GM18951 (cell line): ENCODE measurements around the gene RNF150.

Source experiments
- POLR2A ChIP-seq: IDR thresholded peaks from 4 replicates; pipeline ENCODE4 v1.6.1; 2011; ENCODE audit warnings: mild to moderate bottlenecking; ENCODE audit not compliant: insufficient read length, insufficient read depth; ENCODE audit errors: extremely low read depth
- in situ Hi-C: fragments of 300-500 bp; cut with MboI; formaldehyde crosslinking; loops from one replicate; pipeline ENCODE4 v1.12.0; 2022; ENCODE audit warnings: low sequenced_read_pairs, mixed read lengths, inconsistent platforms; ENCODE audit not compliant: unreplicated experiment

Gene RNF150

GRCh38 chr4:141047228-141047884 lies 85.9 kb downstream of the RNF150 start:
- no peak for TF ChIP-seq POLR2A
- in situ Hi-C loops: no loop called here

DNA sequence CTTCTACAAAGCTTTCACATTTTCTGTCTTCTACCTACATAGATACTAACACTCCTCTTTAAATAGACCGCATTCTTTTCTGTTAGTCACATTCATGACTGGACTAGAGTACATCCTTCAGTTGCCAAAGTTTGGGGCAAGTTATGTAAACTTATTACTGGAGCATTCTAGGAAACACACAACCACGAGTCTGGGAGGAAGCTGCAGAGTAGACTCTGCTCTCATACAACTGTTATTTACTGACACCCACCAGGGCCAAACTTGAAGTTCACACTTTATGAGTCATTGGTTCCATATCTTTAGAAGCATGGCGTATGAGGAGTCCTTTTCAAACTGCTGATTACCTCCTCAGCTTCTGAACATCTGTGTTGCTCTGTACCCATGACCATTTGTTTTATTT lies 87.0 kb downstream of the RNF150 start:
- no peak for TF ChIP-seq POLR2A
- in situ Hi-C loops: no loop called here

- in situ Hi-C loops: no loop called here
- no peak for TF ChIP-seq POLR2A
These were observed 87.4 kb downstream of the RNF150 start for GRCh38 chr4:141045848-141046247.

- no peak for TF ChIP-seq POLR2A
- in situ Hi-C loops: no loop called here
These were observed 92.2 kb downstream of the RNF150 start for GRCh38 chr4:141041021-141041476.

DNA sequence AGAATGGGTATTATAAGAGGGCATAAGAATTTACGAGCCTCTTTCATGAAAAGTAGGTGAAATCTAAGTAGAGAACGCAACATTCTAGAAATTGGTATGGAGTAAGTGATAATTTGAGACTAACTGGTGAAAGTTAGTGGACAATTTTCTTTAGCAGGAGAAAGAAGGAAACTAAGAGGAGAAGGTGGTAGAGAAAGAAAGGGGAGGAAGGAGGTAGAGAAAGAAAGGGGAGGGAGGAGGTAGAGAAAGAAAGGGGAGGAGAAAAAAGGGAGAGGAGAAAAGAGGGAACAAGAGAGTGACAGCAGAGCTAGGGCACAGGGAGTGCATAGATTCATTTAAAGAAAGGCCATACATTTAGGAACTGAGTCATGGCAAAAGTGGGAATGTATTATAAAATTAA lies 94.1 kb downstream of the RNF150 start:
- in situ Hi-C loops: no loop called here
- no peak for TF ChIP-seq POLR2A

GRCh38 chr4:141038428-141038827 lies 94.8 kb downstream of the RNF150 start:
- TF ChIP-seq POLR2A: no peak
- in situ Hi-C loops: no loop called here

DNA sequence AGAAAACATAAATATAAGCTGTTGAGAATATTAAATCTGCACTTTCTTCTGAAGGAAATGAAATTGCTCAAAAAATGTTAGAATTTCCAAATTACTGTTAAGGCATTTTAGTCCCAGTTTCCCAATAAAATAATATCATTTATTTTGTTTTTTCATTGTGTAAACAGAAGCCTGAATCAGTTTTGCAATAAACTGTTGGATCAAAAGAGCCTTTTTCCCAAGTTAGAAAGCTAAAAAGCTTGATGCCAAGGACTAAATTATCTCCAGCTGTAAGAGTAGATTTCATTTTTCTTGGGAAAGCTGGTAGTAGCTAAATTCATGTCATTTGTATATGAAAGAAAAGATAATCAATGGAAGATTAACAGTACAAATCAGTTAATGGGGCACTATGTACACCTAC lies 95.8 kb downstream of the RNF150 start:
- in situ Hi-C loops: no loop called here
- no peak for TF ChIP-seq POLR2A

DNA sequence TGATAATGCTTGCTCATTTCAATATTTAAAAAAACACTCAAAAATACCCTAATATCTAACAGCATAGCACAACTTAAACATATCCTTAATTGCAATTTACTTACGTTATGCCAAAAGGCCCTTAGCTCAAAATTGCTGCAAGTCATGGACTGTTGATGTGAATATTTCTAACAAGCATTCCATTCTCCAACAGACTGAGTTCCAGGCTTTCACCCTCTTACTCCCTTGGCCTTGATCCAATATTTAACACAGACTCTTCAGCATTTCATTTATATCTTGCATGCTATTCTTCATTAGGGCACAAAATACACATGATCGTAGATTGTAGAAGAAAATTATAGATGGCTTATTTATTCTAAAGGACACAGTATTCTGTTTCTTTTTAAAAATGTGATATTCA lies 96.5 kb downstream of the RNF150 start:
- no peak for TF ChIP-seq POLR2A

DNA sequence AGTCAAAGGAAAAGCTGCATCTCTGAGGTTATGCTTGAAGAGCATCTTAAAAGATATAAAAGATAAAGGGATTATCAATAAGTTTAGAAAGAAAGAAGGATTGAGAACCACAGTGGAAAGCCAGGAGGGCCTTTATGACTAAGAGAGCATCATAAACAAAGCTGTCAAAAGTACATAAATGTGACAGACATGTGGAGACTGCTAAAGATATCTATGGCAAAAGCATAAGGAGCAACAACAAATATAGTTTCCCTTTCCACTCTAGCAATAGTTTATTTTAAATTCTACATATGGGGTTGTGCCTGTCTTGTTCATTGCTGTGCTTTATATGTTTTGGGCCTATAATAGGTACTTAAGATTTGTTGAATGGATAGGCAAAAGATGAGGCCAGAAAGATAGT lies 97.3 kb downstream of the RNF150 start:
- no peak for TF ChIP-seq POLR2A
- in situ Hi-C loops: no loop called here

More for the DNA sequence above, 96.5 kb downstream of the RNF150 start:
- in situ Hi-C loops: no loop called here

DNA sequence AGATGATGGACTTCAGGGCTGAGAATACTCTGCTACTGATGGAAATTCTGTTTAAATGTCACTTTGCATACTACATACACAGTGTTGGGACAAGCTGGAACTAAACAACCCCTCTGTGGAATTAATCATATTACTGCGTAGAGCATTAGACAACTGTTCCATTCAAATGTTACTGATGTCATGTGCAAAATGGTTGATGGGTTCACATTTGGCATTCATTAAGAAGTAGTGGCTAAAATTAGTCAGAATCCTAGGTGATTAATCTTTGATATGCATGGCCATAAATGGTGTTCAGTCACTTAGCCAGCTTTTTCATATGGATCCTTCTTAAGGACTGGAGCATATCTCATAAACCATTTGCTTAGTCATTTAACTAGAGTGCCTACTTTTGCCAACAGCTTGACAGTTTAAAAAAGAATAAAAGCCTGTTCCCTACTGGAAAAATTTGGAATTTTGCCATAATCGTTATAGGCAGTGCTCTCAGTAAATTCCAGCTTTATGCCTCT lies 105.2 kb downstream of the RNF150 start:
- in situ Hi-C loops: no loop called here
- no peak for TF ChIP-seq POLR2A

DNA sequence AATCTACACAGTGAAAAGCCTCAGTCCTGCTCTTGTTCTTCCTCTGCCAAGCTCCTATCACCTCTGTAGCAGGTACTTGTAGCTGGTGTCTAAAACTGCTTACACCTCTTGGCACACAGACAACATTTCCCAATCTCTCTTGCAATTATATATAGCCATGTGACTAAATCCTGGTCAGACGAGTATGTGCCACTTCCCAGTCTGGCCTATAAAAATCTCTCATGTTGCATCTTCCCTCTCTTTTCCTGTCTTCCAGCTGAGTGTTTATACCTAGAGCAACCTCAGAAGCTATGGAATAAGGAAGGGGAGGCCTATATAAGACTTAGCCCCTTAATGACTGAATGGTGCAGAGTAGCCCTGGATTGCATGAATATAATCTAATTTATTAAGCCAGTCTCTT lies 105.8 kb downstream of the RNF150 start:
- in situ Hi-C loops: no loop called here

GRCh38 chr4:141026900-141027299 lies 106.4 kb downstream of the RNF150 start:
- no peak for TF ChIP-seq POLR2A
- in situ Hi-C loops: no loop called here

More for the DNA sequence above, 105.8 kb downstream of the RNF150 start:
- no peak for TF ChIP-seq POLR2A

DNA sequence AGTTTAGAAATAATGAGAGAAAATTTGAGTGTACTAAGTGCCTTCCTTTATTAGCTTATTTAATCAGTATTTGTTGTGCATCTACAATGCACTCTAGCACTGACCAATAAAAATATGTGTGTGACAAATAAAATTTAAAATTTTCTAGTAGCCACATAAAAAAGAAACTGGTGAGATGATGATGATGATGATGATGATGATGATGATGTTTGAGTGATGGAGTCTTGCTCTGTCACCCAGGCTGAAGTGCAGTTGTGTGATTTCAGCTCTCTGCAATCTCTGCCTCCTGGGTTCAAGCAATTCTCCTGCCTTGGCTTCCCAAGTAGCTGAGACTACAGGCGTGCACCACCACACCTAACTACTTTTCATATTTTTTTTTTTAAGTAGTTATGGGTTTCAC lies 110.2 kb downstream of the RNF150 start:
- TF ChIP-seq POLR2A: no peak
- in situ Hi-C loops: no loop called here

DNA sequence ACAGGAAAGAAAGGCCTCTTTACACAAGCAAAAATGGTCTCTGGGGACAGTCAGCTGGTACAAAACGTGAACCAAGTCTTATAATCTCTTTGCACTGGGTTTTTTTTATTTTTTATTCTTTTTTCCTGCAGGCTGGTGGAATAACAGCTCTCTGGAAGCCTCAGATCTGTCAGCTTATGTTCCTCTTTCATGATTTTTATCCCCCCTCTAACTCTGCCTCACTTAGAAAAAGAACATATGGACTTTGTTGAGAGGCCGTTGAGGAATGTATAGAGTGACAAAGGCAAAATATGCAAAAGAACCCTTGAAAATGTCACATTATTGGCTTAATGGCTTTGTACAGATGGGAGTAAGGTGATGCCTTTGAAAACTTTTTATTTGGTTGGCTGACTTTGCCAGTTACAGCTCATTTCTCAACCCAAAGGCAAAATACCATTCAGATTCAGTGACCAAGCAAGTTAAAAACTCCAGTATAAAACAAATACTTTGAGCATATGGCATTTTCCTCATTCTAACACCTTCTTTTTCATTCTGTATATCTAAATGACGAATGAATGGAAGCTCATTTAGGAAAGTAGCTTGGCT lies 111.1 kb downstream of the RNF150 start:
- in situ Hi-C loops: no loop called here
- TF ChIP-seq POLR2A: no peak
